Liver (tissue), 3 donors: ENCODE measurements around the gene PCNX4.

ENCODE experiments used
- ATF3 ChIP-seq: IDR thresholded peaks from 2 replicates; pipeline ENCODE4 v1.6.1; 2016; ENCODE audit warnings: antibody characterized with exemption
- CTCF ChIP-seq: fragments of 150-350 bp; IDR thresholded peaks from 2 replicates; pipeline ENCODE4 v1.5.1; 2017; ENCODE audit warnings: improper control_type of control experiment, low read depth, low read length; ENCODE audit not compliant: missing input control
- GABPA ChIP-seq, 2 donors: IDR thresholded peaks in 1 of 2; conservative IDR thresholded peaks in 1 of 2; 2 replicates each; pipeline ENCODE4 v1.6.1; 2016; ENCODE audit warnings: antibody characterized with exemption in 2 of 2, mild to moderate bottlenecking in 1 of 2, moderate library complexity in 1 of 2
- JUND ChIP-seq, 2 donors: IDR thresholded peaks; 2 replicates each; pipeline ENCODE4 v1.6.1; 2016; ENCODE audit warnings: antibody characterized with exemption in 2 of 2
- MAX ChIP-seq: IDR thresholded peaks from 2 replicates; pipeline ENCODE4 v1.6.1; 2016; ENCODE audit warnings: antibody characterized with exemption
- RAD21 ChIP-seq, 2 donors: IDR thresholded peaks; 2 replicates each; pipeline ENCODE4 v1.6.1; 2016; ENCODE audit warnings: antibody characterized with exemption in 2 of 2, mild to moderate bottlenecking in 2 of 2
- REST ChIP-seq: IDR thresholded peaks from 2 replicates; pipeline ENCODE4 v1.6.1; 2016; ENCODE audit warnings: antibody characterized with exemption, mild to moderate bottlenecking
- SP1 ChIP-seq: IDR thresholded peaks from 2 replicates; pipeline ENCODE4 v1.6.1; 2018; ENCODE audit warnings: antibody characterized with exemption, mild to moderate bottlenecking
- TAF1 ChIP-seq: conservative IDR thresholded peaks from 2 replicates; pipeline ENCODE4 v1.6.1; 2016; ENCODE audit warnings: antibody characterized with exemption, mild to moderate bottlenecking
- YY1 ChIP-seq: IDR thresholded peaks from 2 replicates; pipeline ENCODE4 v1.6.1; 2016; ENCODE audit warnings: antibody characterized with exemption, mild to moderate bottlenecking
- ZBTB33 ChIP-seq: IDR thresholded peaks from 2 replicates; pipeline ENCODE4 v1.6.1; 2016; ENCODE audit warnings: antibody characterized with exemption
- donor health status: healthy.
- donor health status: healthy.

- TF ChIP-seq CTCF (no peak), SP1 (no peak), REST (no peak), YY1 (no peak), GABPA (IDR thresholded peaks at IDR 0.05 in 1 of 2, conservative IDR thresholded peaks at IDR 0.05 in 1 of 2) (no peak), ZBTB33 (no peak), RAD21 (IDR thresholded peaks at IDR 0.05) (no peak), ATF3 (no peak), MAX (no peak), TAF1 (no peak), JUND (IDR thresholded peaks at IDR 0.05) (no peak)
Observed at GRCh38 chr14:60215127-60215444, 123.4 kb downstream of the PCNX4 start.
